Epidermal melanocyte (primary cell): ENCODE data around the gene SLC50A1.

ENCODE experiments used
- DNase-seq: peaks from one replicate; pipeline ENCODE4 v3.0.0; 2011; ENCODE audit warnings: low spot score; ENCODE audit not compliant: insufficient read length

Gene SLC50A1

GRCh38 chr1:155135415-155136028 is at the start of gene SLC50A1:
Gene SLC50A1 (plus strand): TSS chr1:155135852. CDS start chr1:155135912, 60 bp downstream.
- DNase-seq: peak; percentile 90

GRCh38 chr1:155086128-155086741 is 49.4 kb upstream of the SLC50A1 start:
- peak; percentile 70 for DNase-seq

GRCh38 chr1:155086856-155087535 is 48.7 kb upstream of the SLC50A1 start:
- no peak for DNase-seq

GRCh38 chr1:155091071-155092051 is 44.3 kb upstream of the SLC50A1 start:
- no peak for DNase-seq

GRCh38 chr1:155092131-155092530 is 43.5 kb upstream of the SLC50A1 start:
- DNase-seq: no peak

- DNase-seq: no peak
These were observed 43.0 kb upstream of the SLC50A1 start for GRCh38 chr1:155092641-155093040.

- no peak for DNase-seq
These were observed 41.6 kb upstream of the SLC50A1 start for GRCh38 chr1:155093911-155094621.

- DNase-seq: no peak
These were observed 41.1 kb upstream of the SLC50A1 start for GRCh38 chr1:155094622-155094948.

GRCh38 chr1:155099331-155099730 is 36.3 kb upstream of the SLC50A1 start:
- DNase-seq: no peak

- no peak for DNase-seq
These were observed 32.3 kb upstream of the SLC50A1 start for GRCh38 chr1:155103325-155103724.

GRCh38 chr1:155104605-155105534 is 30.8 kb upstream of the SLC50A1 start:
- DNase-seq: no peak

GRCh38 chr1:155105604-155106011 is 30.0 kb upstream of the SLC50A1 start:
- no peak for DNase-seq

GRCh38 chr1:155106862-155107261 is 28.8 kb upstream of the SLC50A1 start:
- DNase-seq: no peak

GRCh38 chr1:155107309-155108264 is 28.1 kb upstream of the SLC50A1 start:
- no peak for DNase-seq

GRCh38 chr1:155108296-155108695 is 27.4 kb upstream of the SLC50A1 start:
- DNase-seq: no peak

GRCh38 chr1:155110381-155110780 is 25.3 kb upstream of the SLC50A1 start:
- DNase-seq: no peak

GRCh38 chr1:155110826-155111225 is 24.8 kb upstream of the SLC50A1 start:
- DNase-seq: no peak

- DNase-seq: no peak
These were observed 22.1 kb upstream of the SLC50A1 start for GRCh38 chr1:155113450-155113980.
